Measurements from ENCODE around the gene CST6.

The CST6 gene

DNA sequence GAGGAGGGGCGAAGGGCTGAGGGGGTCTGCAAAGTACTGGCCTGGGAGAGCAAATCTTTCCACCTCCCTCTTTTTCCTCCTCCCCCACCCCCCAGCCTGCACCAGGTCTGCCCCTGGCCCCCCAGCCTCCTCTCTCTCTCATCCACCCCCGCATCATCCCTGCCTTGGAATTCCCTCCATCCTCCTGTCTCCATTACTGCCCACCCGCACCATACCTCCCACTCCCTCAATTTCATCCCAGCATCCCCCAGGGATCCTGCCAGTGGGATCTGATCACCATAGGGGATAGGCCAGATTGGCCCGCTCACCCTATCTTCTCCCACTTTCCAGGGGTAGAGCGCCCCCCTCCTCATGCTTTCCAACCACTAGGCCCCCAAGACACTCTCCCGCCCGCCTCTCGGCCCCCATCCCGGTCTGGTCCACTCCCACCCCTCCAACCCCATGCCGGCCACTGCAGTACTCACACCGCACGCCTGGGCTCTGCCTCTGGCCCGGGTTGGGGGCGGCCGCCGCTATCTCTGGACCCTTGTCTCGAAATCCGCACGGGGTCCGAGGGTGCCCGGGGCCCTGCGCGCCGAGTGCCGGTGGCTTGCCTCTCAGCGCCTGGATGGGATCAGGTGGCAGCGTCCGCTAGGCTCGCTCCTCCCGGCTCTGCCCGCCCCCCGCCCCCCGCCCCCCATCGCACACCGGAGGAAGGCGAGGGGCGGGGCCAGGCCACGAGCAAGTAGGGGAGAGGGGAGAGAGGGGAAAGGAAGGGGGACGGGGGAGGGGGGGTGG, 36.9 kb downstream of the CST6 start, which contains the start of gene GAL3ST3:
GAL3ST3 (minus strand) TSS at position 615 of the 777 bp plus-strand sequence. CDS start 3,746 bp downstream, outside the sequence.
- no peaks in the 10 kb centered on the region for H3K27me3 ChIP-seq (ENCODE audit: control insufficient read depth, insufficient read depth, low read length)
- no peak within 1 kb of the TSS for H3K4me2 ChIP-seq (ENCODE audit: low read length)
- peak within 1 kb of the TSS; percentile 53 for H3K27ac ChIP-seq
- no peak within 1 kb of the TSS for H3K9ac ChIP-seq
- H3K36me3 ChIP-seq (ENCODE audit: control insufficient read depth, insufficient read depth, low read length), result no peaks in the 10 kb centered on the region
- peaks cover 25% of the 10 kb centered on the region for H3K4me1 ChIP-seq
- no peak for TF ChIP-seq CTCF (IDR thresholded peaks at IDR 0.05)
- H3K9me3 ChIP-seq (ENCODE audit: control insufficient read depth, low read length), result no peaks in the 10 kb centered on the region
- H3K79me2 ChIP-seq, result peaks cover 10% of the 10 kb centered on the region
- H3K4me3 ChIP-seq (ENCODE audit: low read depth, low read length), result no peak within 1 kb of the TSS
- H2AFZ ChIP-seq, result peak within 1 kb of the TSS; percentile 50

GRCh38 chr11:66050581-66051231, 38.9 kb downstream of the CST6 start:
- no peak overlapping the region for H3K9ac ChIP-seq
- peaks cover 10% of the 10 kb centered on the region for H3K79me2 ChIP-seq
- no peaks in the 10 kb centered on the region for H3K36me3 ChIP-seq (ENCODE audit: control insufficient read depth, insufficient read depth, low read length)
- H3K27me3 ChIP-seq (ENCODE audit: control insufficient read depth, insufficient read depth, low read length), result no peaks in the 10 kb centered on the region
- H3K4me3 ChIP-seq (ENCODE audit: low read depth, low read length), result no peak overlapping the region
- TF ChIP-seq CTCF (IDR thresholded peaks at IDR 0.05), result no peak
- peak overlapping the region; percentile 61 for H2AFZ ChIP-seq
- H3K4me1 ChIP-seq, result peaks cover 25% of the 10 kb centered on the region
- H3K27ac ChIP-seq, result peak overlapping the region; percentile 84
- peak overlapping the region; percentile 78 for H3K4me2 ChIP-seq (ENCODE audit: low read length)
- no peaks in the 10 kb centered on the region for H3K9me3 ChIP-seq (ENCODE audit: control insufficient read depth, low read length)

DNA sequence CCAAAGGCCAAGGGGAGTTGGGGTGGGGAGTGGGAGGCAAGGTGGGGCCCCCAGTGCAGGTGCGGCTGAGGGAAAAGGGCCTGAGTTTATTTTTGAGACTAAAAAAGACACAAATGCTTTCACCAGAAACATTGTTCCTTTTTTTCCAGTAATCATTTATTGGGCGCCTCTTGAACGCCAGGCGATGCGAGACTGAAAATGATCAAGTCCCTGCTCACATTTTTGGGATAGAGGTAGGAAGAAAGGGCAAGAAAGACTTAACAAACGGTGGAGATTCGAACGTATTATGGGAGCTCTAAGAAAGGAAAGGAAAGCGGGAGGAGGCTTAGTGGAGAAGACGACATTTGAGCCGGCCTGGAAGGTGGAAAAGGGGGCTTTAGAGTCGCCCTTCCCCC, 39.6 kb downstream of the CST6 start:
- Histone ChIP-seq H3K9me3 (ENCODE audit: control insufficient read depth, low read length) (no peaks in the 10 kb centered on the region), H3K4me3 (ENCODE audit: low read depth, low read length) (peak overlapping the region; percentile 92), H3K27ac (peak overlapping the region; percentile 84), H3K4me1 (peaks cover 22% of the 10 kb centered on the region), H2AFZ (peak overlapping the region; percentile 67), H3K9ac (peak overlapping the region; percentile 40), H3K27me3 (ENCODE audit: control insufficient read depth, insufficient read depth, low read length) (no peaks in the 10 kb centered on the region), H3K36me3 (ENCODE audit: control insufficient read depth, insufficient read depth, low read length) (no peaks in the 10 kb centered on the region), H3K79me2 (peaks cover 10% of the 10 kb centered on the region), H3K4me2 (ENCODE audit: low read length) (peak overlapping the region; percentile 78)
- TF ChIP-seq CTCF (IDR thresholded peaks at IDR 0.05), result no peak

DNA sequence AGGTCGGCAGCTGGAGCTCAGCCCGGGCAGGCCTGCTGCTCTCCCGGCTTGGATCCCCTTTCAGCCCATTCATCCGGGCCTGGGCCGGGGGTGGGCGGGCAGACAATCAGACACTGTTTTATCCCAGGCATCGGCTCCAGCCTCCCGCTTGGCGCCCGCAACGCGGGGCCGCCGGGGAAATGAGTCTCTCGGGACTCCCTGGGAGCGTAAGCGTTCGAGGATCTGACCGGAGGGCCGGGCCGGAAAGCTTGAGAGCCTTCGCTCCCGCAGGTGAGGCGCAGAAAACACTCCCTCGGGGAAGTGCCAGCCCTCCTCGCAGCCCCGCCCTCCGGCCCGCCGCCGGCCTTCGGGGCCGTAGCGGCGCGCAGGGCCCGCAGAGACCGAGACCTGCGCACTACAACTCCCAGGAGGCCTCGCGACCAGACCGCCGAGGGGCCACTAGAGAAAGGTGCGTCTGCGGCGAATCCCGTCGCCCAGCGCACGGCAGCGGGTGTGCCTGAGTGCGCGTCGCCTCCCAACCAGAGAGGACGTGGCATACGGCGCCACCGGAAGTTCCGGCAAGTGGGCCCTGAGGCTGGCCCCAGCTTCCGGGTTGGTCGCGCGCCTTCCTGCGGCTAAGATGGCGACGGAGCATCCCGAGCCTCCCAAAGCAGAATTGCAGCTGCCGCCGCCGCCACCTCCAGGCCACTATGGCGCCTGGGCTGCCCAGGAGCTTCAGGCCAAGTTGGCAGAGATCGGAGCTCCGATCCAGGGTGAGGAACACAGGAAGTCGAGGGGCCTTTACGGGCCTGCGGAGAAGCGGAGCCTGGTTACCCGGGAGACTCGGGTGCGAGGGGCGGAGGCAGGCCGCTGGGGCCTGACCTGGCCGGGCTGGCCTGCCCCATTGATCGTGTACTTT, 40.2 kb downstream of the CST6 start, which contains the start of gene SF3B2:
SF3B2 (plus strand) TSS at position 599 of the 898 bp plus-strand sequence; CDS start at position 620, 21 bp downstream.
- peak within 1 kb of the TSS; percentile 92 for H3K4me3 ChIP-seq (ENCODE audit: low read depth, low read length)
- H3K9me3 ChIP-seq (ENCODE audit: control insufficient read depth, low read length), result no peaks in the 10 kb centered on the region
- H3K27ac ChIP-seq, result peak within 1 kb of the TSS; percentile 84
- H3K9ac ChIP-seq, result peak within 1 kb of the TSS; percentile 40
- peak; percentile 15 for TF ChIP-seq CTCF (IDR thresholded peaks at IDR 0.05)
- peak within 1 kb of the TSS; percentile 78 for H3K4me2 ChIP-seq (ENCODE audit: low read length)
- H3K27me3 ChIP-seq (ENCODE audit: control insufficient read depth, insufficient read depth, low read length), result no peaks in the 10 kb centered on the region
- H3K4me1 ChIP-seq, result peaks cover 18% of the 10 kb centered on the region
- no peaks in the 10 kb centered on the region for H3K36me3 ChIP-seq (ENCODE audit: control insufficient read depth, insufficient read depth, low read length)
- peaks cover 10% of the 10 kb centered on the region for H3K79me2 ChIP-seq
- peak within 1 kb of the TSS; percentile 89 for H2AFZ ChIP-seq

Measured in parathyroid adenoma (tissue), 2 donors.